Right lobe of liver (tissue), 6 donors: ENCODE results near the gene PAK1. TPM values are rescaled to one million over a fixed set of nuclear protein-coding genes. Genes with fewer than 3 reads are reported as not detected.
A peak's percentile ranks its signal among the peaks of the same experiment; 100 is the strongest.

ENCODE experiments used
- ATAC-seq, 4 donors: fragments of 200-7000 bp; cut with Tn5 transposase; one replicate each; pipeline ENCODE4 v1.9.1; 2020; ENCODE audit warnings: mild to moderate bottlenecking in 4 of 4, moderate library complexity in 4 of 4
- DNase-seq, 3 donors: peaks; one replicate each; pipeline ENCODE4 v3.0.0-alpha.2; 2020
- H3K27ac ChIP-seq, 3 donors: fragments of 200-600 bp; one replicate each; pipeline ENCODE4 v1.8.0; 2022
- H3K27me3 ChIP-seq, 2 donors: fragments of 200-600 bp; one replicate each; pipeline ENCODE4 v1.8.0; 2022
- H3K36me3 ChIP-seq, 4 donors: fragments of 200-600 bp; sonication (generic) in 1 of 4; one replicate each; pipeline versions ENCODE4 v1.5.1 to v1.8.0; 2017 to 2022; ENCODE audit warnings: control low read depth in 1 of 4
- H3K4me1 ChIP-seq, 4 donors: fragments of 200-600 bp; sonication (generic) in 1 of 4; one replicate each; pipeline versions ENCODE4 v1.5.1 to v1.8.0; 2017 to 2022; ENCODE audit warnings: control low read depth in 1 of 4
- H3K4me3 ChIP-seq, 3 donors: fragments of 200-600 bp; one replicate each; pipeline ENCODE4 v1.8.0; 2022
- H3K9me3 ChIP-seq, 4 donors: fragments of 200-600 bp; sonication (generic) in 1 of 4; one replicate each; pipeline versions ENCODE4 v1.5.1 to v1.8.0; 2017 to 2022; ENCODE audit warnings: control low read depth in 1 of 4
- CTCF ChIP-seq, 4 donors: fragments of 200-600 bp in 3 of 4; fragments of 450-650 bp in 1 of 4; IDR thresholded peaks; one replicate each; pipeline versions ENCODE4 v1.5.1 to v1.8.0; 2016 to 2022; ENCODE audit warnings: antibody characterized with exemption in 4 of 4, mild to moderate bottlenecking in 2 of 4
- POLR2A ChIP-seq: fragments of 450-650 bp; IDR thresholded peaks from one replicate; pipeline ENCODE4 v1.6.1; 2017; ENCODE audit warnings: antibody characterized with exemption, mild to moderate bottlenecking
- WGBS: methylation state at CpG from one replicate; pipeline ENCODE4 v1.1.6; 2018; ENCODE audit warnings: low coverage, low lambda C conversion rate; ENCODE audit not compliant: insufficient coverage; ENCODE audit errors: missing lambda C conversion rate; 5-methylcytosine and 5-hydroxymethylcytosine counted together
- intact Hi-C, 2 donors: fragments of 100-400 bp; cut with DNase I; formaldehyde crosslinking; loops; one replicate each; pipeline versions ENCODE4 v1.11.2 to v1.14.1; 2022
- total RNA-seq, 6 experiments: library from RNA; depleted of rRNA in 2 of 6; stranded (reverse); fragments of >200 nt in 2 of 6; fragmentation: NEBNext Ultra II Directional in 3 of 6; extraction: Animal tissue kit (Norgen Biotek cat#: 25700) in 3 of 6; gene quantifications; one replicate each; pipeline versions ENCODE4 v1.1.0 to v1.2.4, GENCODE V29; 2016 to 2023
- donor health status: DM: no; HTN: yes; CAD: no.
- donor health status: DM: no; HTN: no; CAD: no.
- donor health status: DM: no; HTN: no; CAD: no.
- donor health status: DM: no; HTN: yes; CAD: no.
- donor health status: DM: no; HTN: yes; CAD: no.

PAK1 gene
- total RNA-seq, 6 experiments from 2014 or later, result 7.3 to 14.5 (median 9.3) TPM

- WGBS, result 100% methylated on average over 1 of the region's 1 CpG
- no peak for TF ChIP-seq POLR2A
- Histone ChIP-seq H3K9me3 (no peaks in the 10 kb centered on the region), H3K4me3 (no peak overlapping the region), H3K4me1 (peaks cover 0 to 13% (median 5%) of the 10 kb centered on the region in 4 donors), H3K27ac (no peak overlapping the region), H3K27me3 (no peaks in the 10 kb centered on the region), H3K36me3 (no peaks in the 10 kb centered on the region)
- no peak for ATAC-seq
- intact Hi-C loops, result no loop called here
- DNase-seq, result no peak
Observed at GRCh38 chr11:77409046-77409445, 64.8 kb downstream of the PAK1 start.

DNA sequence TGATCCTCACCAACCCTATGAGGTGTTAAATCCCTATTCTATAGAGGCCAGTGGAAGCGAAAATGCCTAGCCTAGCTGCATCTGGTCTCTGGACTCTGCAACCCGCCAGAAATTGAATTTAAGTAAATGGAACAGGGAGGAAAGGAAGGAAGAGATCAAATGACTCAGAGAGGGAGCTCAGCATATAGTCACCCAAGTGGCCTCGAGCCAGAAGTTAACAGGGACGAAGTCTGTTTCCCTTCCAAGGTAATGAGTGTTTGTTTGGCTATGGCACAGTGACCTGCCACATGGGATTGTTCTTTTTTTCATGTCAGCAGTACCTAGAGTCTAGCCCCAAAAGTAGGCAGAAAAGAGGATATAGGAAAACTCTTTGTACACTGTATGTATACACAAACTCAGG is 66.3 kb downstream of the PAK1 start:
- ATAC-seq (peak; percentile 81 to 89 (median 86)), DNase-seq (peak in 2 of 3 donors; percentile 65 to 67)
- no peaks in the 10 kb centered on the region for H3K27me3 ChIP-seq
- no peaks in the 10 kb centered on the region for H3K9me3 ChIP-seq
- H3K4me1 ChIP-seq, result peaks cover 0 to 13% (median 5%) of the 10 kb centered on the region in 4 donors
- no peaks in the 10 kb centered on the region for H3K36me3 ChIP-seq
- no peak for TF ChIP-seq POLR2A
- TF ChIP-seq CTCF (IDR thresholded peaks at IDR 0.05), result no peak
- no peak overlapping the region for H3K4me3 ChIP-seq
- WGBS, result 12% methylated on average over 4 of the region's 4 CpGs
- intact Hi-C loops, result no loop called here
- no peak overlapping the region for H3K27ac ChIP-seq

GRCh38 chr11:77406396-77406795 is 67.5 kb downstream of the PAK1 start:
- intact Hi-C loops, result no loop called here
- ATAC-seq (no peak), DNase-seq (no peak)
- TF ChIP-seq CTCF (IDR thresholded peaks at IDR 0.05) (no peak), POLR2A (no peak)
- no peak overlapping the region for H3K27ac ChIP-seq
- H3K9me3 ChIP-seq, result no peaks in the 10 kb centered on the region
- no peaks in the 10 kb centered on the region for H3K36me3 ChIP-seq
- no peaks in the 10 kb centered on the region for H3K27me3 ChIP-seq
- no peak overlapping the region for H3K4me3 ChIP-seq
- WGBS, result 64% methylated on average over 2 of the region's 3 CpGs
- peaks cover 0 to 17% (median 6%) of the 10 kb centered on the region in 4 donors for H3K4me1 ChIP-seq

DNA sequence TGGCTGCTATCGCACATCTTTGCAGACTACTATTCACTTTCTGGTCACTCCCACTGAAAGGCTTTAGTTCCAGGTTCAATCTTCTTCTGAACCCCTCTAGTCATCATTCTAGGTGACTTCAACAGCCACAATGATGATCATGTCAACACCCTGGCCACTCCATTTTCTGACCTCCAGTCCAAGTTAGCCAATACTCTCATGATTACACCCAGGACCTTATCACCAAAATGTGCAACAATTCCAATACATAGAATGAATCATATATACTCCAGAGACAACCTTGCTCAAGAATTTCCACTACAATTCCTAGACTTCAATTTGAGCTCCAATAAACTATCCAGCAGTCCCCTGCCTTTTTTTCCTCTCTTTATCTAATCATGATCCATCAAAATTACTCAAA is 70.7 kb downstream of the PAK1 start:
- 82% methylated on average over 1 of the region's 1 CpG for WGBS
- intact Hi-C loops, result no loop called here
- peaks cover 0 to 21% (median 8%) of the 10 kb centered on the region in 4 donors for H3K4me1 ChIP-seq
- H3K4me3 ChIP-seq, result no peak overlapping the region
- TF ChIP-seq POLR2A, result no peak
- no peak overlapping the region for H3K27ac ChIP-seq
- ATAC-seq (no peak), DNase-seq (no peak)
- H3K36me3 ChIP-seq, result no peaks in the 10 kb centered on the region
- H3K27me3 ChIP-seq, result no peaks in the 10 kb centered on the region
- no peaks in the 10 kb centered on the region for H3K9me3 ChIP-seq

GRCh38 chr11:77402218-77402556 is 71.7 kb downstream of the PAK1 start:
- H3K27ac ChIP-seq, result no peak overlapping the region
- WGBS, result 87% methylated on average over 3 of the region's 3 CpGs
- no peak for DNase-seq
- H3K27me3 ChIP-seq, result no peaks in the 10 kb centered on the region
- H3K36me3 ChIP-seq, result no peaks in the 10 kb centered on the region
- ATAC-seq, result no peak
- H3K4me3 ChIP-seq, result no peak overlapping the region
- peaks cover 0 to 23% (median 6%) of the 10 kb centered on the region in 4 donors for H3K4me1 ChIP-seq
- TF ChIP-seq POLR2A (no peak), CTCF (IDR thresholded peaks at IDR 0.05) (no peak)
- intact Hi-C loops, result no loop called here
- H3K9me3 ChIP-seq, result no peaks in the 10 kb centered on the region
